Activated naive CD8-positive, alpha-beta T cell treated with anti-CD3 and anti-CD28 coated beads, Interleukin-2, amount 50 U/mL, for 24 hours (primary cell): ENCODE results near the gene KPTN.

Experiments
- ATAC-seq: fragments of 150-1000 bp; cut with Tn5 transposase; one replicate; pipeline ENCODE4 v1.10.0; 2021
- DNase-seq: peaks from one replicate; pipeline ENCODE4 v3.0.0; 2021
- H3K27ac Mint-ChIP-seq: one replicate; pipeline ENCODE4 v1.8.0; 2021; ENCODE audit warnings: mild to moderate bottlenecking, mixed read lengths
- H3K27me3 Mint-ChIP-seq: one replicate; pipeline ENCODE4 v1.8.0; 2021; ENCODE audit warnings: mixed read lengths
- H3K36me3 Mint-ChIP-seq: one replicate; pipeline ENCODE4 v1.8.0; 2021; ENCODE audit warnings: low read depth, mixed read lengths
- H3K4me1 Mint-ChIP-seq: one replicate; pipeline ENCODE4 v1.8.0; 2021; ENCODE audit warnings: mixed read lengths
- H3K4me3 Mint-ChIP-seq: one replicate; pipeline ENCODE4 v1.8.0; 2021; ENCODE audit warnings: mild to moderate bottlenecking, moderate library complexity, mixed read lengths
- H3K9me3 Mint-ChIP-seq: one replicate; pipeline ENCODE4 v1.8.0; 2021; ENCODE audit warnings: mixed read lengths

The KPTN gene

GRCh38 chr19:47471733-47472457 lies 12.1 kb downstream of the KPTN start, which contains the start of gene SLC8A2:
Gene SLC8A2, minus strand, starts transcription at chr19:47471893. Its CDS starts 5,490 bp downstream, at chr19:47466403.
- ATAC-seq = peak; percentile 27

GRCh38 chr19:47471381-47471732 lies 12.7 kb downstream of the KPTN start:
- H3K27ac Mint-ChIP-seq = no peak overlapping the region
- no peaks in the 10 kb centered on the region for H3K36me3 Mint-ChIP-seq
- peaks cover 11% of the 10 kb centered on the region for H3K4me1 Mint-ChIP-seq
- H3K27me3 Mint-ChIP-seq = peaks cover 41% of the 10 kb centered on the region
- DNase-seq = no peak
- peak overlapping the region; percentile 36 for H3K4me3 Mint-ChIP-seq
- no peak for ATAC-seq
- no peaks in the 10 kb centered on the region for H3K9me3 Mint-ChIP-seq

More at GRCh38 chr19:47471733-47472457, 12.1 kb downstream of the KPTN start, which contains the start of gene SLC8A2:
- Mint-ChIP-seq H3K9me3 (no peaks in the 10 kb centered on the region), H3K4me3 (peak within 1 kb of the TSS; percentile 36), H3K4me1 (peaks cover 11% of the 10 kb centered on the region), H3K36me3 (no peaks in the 10 kb centered on the region), H3K27me3 (peaks cover 41% of the 10 kb centered on the region), H3K27ac (no peak within 1 kb of the TSS)
- peak; percentile 43 for DNase-seq

GRCh38 chr19:47470447-47471195 lies 13.4 kb downstream of the KPTN start:
- DNase-seq = no peak
- H3K27me3 Mint-ChIP-seq = peaks cover 44% of the 10 kb centered on the region
- no peaks in the 10 kb centered on the region for H3K36me3 Mint-ChIP-seq
- no peak overlapping the region for H3K27ac Mint-ChIP-seq
- no peak for ATAC-seq
- H3K9me3 Mint-ChIP-seq = no peaks in the 10 kb centered on the region
- no peak overlapping the region for H3K4me3 Mint-ChIP-seq
- H3K4me1 Mint-ChIP-seq = peaks cover 11% of the 10 kb centered on the region

GRCh38 chr19:47469719-47470118 lies 14.3 kb downstream of the KPTN start:
- Mint-ChIP-seq H3K36me3 (no peaks in the 10 kb centered on the region), H3K27ac (no peak overlapping the region), H3K9me3 (no peaks in the 10 kb centered on the region), H3K4me3 (no peak overlapping the region), H3K27me3 (peaks cover 47% of the 10 kb centered on the region), H3K4me1 (peaks cover 11% of the 10 kb centered on the region)
- DNase-seq (no peak), ATAC-seq (no peak)

GRCh38 chr19:47469363-47469700 lies 14.7 kb downstream of the KPTN start:
- no peak for ATAC-seq
- Mint-ChIP-seq H3K4me3 (no peak overlapping the region), H3K27me3 (peaks cover 47% of the 10 kb centered on the region), H3K27ac (no peak overlapping the region), H3K36me3 (no peaks in the 10 kb centered on the region), H3K9me3 (no peaks in the 10 kb centered on the region), H3K4me1 (peaks cover 11% of the 10 kb centered on the region)
- DNase-seq = no peak

- H3K9me3 Mint-ChIP-seq = no peaks in the 10 kb centered on the region
- H3K36me3 Mint-ChIP-seq = no peaks in the 10 kb centered on the region
- no peak overlapping the region for H3K27ac Mint-ChIP-seq
- peaks cover 47% of the 10 kb centered on the region for H3K27me3 Mint-ChIP-seq
- ATAC-seq (no peak), DNase-seq (no peak)
- H3K4me1 Mint-ChIP-seq = peaks cover 11% of the 10 kb centered on the region
- H3K4me3 Mint-ChIP-seq = no peak overlapping the region
Observed at GRCh38 chr19:47467914-47468313, 16.1 kb downstream of the KPTN start.

- no peak overlapping the region for H3K4me3 Mint-ChIP-seq
- H3K4me1 Mint-ChIP-seq = peaks cover 6% of the 10 kb centered on the region
- H3K27me3 Mint-ChIP-seq = peaks cover 45% of the 10 kb centered on the region
- H3K9me3 Mint-ChIP-seq = no peaks in the 10 kb centered on the region
- no peaks in the 10 kb centered on the region for H3K36me3 Mint-ChIP-seq
- no peak for DNase-seq
- no peak for ATAC-seq
- no peak overlapping the region for H3K27ac Mint-ChIP-seq
Observed at GRCh38 chr19:47465957-47466356, 18.1 kb downstream of the KPTN start.

GRCh38 chr19:47464675-47465419 lies 19.2 kb downstream of the KPTN start:
- DNase-seq (no peak), ATAC-seq (no peak)
- Mint-ChIP-seq H3K36me3 (no peaks in the 10 kb centered on the region), H3K27ac (no peak overlapping the region), H3K4me1 (peaks cover 3% of the 10 kb centered on the region), H3K27me3 (peaks cover 38% of the 10 kb centered on the region), H3K4me3 (no peak overlapping the region), H3K9me3 (no peaks in the 10 kb centered on the region)

GRCh38 chr19:47461876-47462275 lies 22.1 kb downstream of the KPTN start:
- Mint-ChIP-seq H3K36me3 (no peaks in the 10 kb centered on the region), H3K4me3 (no peak overlapping the region), H3K9me3 (no peaks in the 10 kb centered on the region), H3K27me3 (peaks cover 20% of the 10 kb centered on the region), H3K27ac (no peak overlapping the region), H3K4me1 (peaks cover 2% of the 10 kb centered on the region)
- no peak for ATAC-seq
- no peak for DNase-seq

- Mint-ChIP-seq H3K4me3 (no peak overlapping the region), H3K27ac (no peak overlapping the region), H3K27me3 (peaks cover 33% of the 10 kb centered on the region), H3K36me3 (no peaks in the 10 kb centered on the region), H3K4me1 (peaks cover 2% of the 10 kb centered on the region), H3K9me3 (no peaks in the 10 kb centered on the region)
- ATAC-seq (no peak), DNase-seq (no peak)
Observed at GRCh38 chr19:47459477-47459876, 24.5 kb downstream of the KPTN start.

GRCh38 chr19:47458672-47459071 lies 25.3 kb downstream of the KPTN start:
- H3K36me3 Mint-ChIP-seq = no peaks in the 10 kb centered on the region
- no peak overlapping the region for H3K27ac Mint-ChIP-seq
- DNase-seq (no peak), ATAC-seq (no peak)
- peaks cover 39% of the 10 kb centered on the region for H3K27me3 Mint-ChIP-seq
- H3K4me1 Mint-ChIP-seq = peaks cover 2% of the 10 kb centered on the region
- H3K9me3 Mint-ChIP-seq = no peaks in the 10 kb centered on the region
- no peak overlapping the region for H3K4me3 Mint-ChIP-seq

- peaks cover 36% of the 10 kb centered on the region for H3K27me3 Mint-ChIP-seq
- no peaks in the 10 kb centered on the region for H3K36me3 Mint-ChIP-seq
- H3K27ac Mint-ChIP-seq = no peak overlapping the region
- peaks cover 2% of the 10 kb centered on the region for H3K4me1 Mint-ChIP-seq
- no peak overlapping the region for H3K4me3 Mint-ChIP-seq
- no peak for DNase-seq
- no peak for ATAC-seq
- H3K9me3 Mint-ChIP-seq = no peaks in the 10 kb centered on the region
Observed at GRCh38 chr19:47456721-47457474, 27.1 kb downstream of the KPTN start.

- Mint-ChIP-seq H3K27me3 (peaks cover 59% of the 10 kb centered on the region), H3K4me1 (peaks cover 18% of the 10 kb centered on the region), H3K4me3 (no peak overlapping the region), H3K9me3 (no peaks in the 10 kb centered on the region), H3K27ac (no peak overlapping the region), H3K36me3 (no peaks in the 10 kb centered on the region)
- DNase-seq (no peak), ATAC-seq (no peak)
Observed at GRCh38 chr19:47450478-47450877, 33.5 kb downstream of the KPTN start.

GRCh38 chr19:47448360-47448727 lies 35.7 kb downstream of the KPTN start:
- peak overlapping the region; percentile 30 for H3K27ac Mint-ChIP-seq
- no peaks in the 10 kb centered on the region for H3K9me3 Mint-ChIP-seq
- ATAC-seq (no peak), DNase-seq (no peak)
- H3K4me1 Mint-ChIP-seq = peaks cover 37% of the 10 kb centered on the region
- H3K36me3 Mint-ChIP-seq = no peaks in the 10 kb centered on the region
- H3K27me3 Mint-ChIP-seq = peaks cover 63% of the 10 kb centered on the region
- no peak overlapping the region for H3K4me3 Mint-ChIP-seq
